GM23248 (cell line): ENCODE measurements around the gene BHLHE23. TPM values are rescaled to one million over a fixed set of nuclear protein-coding genes. Genes with fewer than 3 reads are reported as not detected.

ENCODE experiments used
- DNase-seq: peaks from one replicate; pipeline ENCODE4 v3.0.0-alpha.2; 2015
- H2AFZ ChIP-seq: fragments of 200-600 bp; sonication (generic); 2 replicates; pipeline ENCODE4 v1.6.1; 2016; ENCODE audit warnings: antibody characterized with exemption
- H3F3A ChIP-seq: fragments of 200-600 bp; sonication (generic); 2 replicates; pipeline ENCODE4 v1.6.1; 2016; ENCODE audit warnings: mild to moderate bottlenecking, antibody characterized with exemption, mixed run types; ENCODE audit not compliant: insufficient read depth
- H3K27ac ChIP-seq: fragments of 200-600 bp; sonication (generic); 2 replicates; pipeline ENCODE4 v1.5.1; 2016; ENCODE audit warnings: mild to moderate bottlenecking
- H3K27me3 ChIP-seq: fragments of 200-600 bp; sonication (generic); replicated peaks from 2 replicates; pipeline ENCODE4 v1.6.1; 2016; ENCODE audit warnings: mild to moderate bottlenecking; ENCODE audit not compliant: insufficient read depth
- H3K36me3 ChIP-seq: fragments of 200-600 bp; sonication (generic); 2 replicates; pipeline ENCODE4 v1.6.1; 2016; ENCODE audit warnings: low read depth, mild to moderate bottlenecking
- H3K4me1 ChIP-seq: fragments of 200-600 bp; sonication (generic); 2 replicates; pipeline ENCODE4 v1.6.1; 2016; ENCODE audit warnings: mild to moderate bottlenecking; ENCODE audit not compliant: insufficient read depth
- H3K4me2 ChIP-seq: fragments of 200-600 bp; sonication (generic); one replicate; pipeline ENCODE4 v1.6.1; 2016; ENCODE audit warnings: mild to moderate bottlenecking; ENCODE audit not compliant: unreplicated experiment
- H3K4me3 ChIP-seq: fragments of 200-600 bp; sonication (generic); 2 replicates; pipeline ENCODE4 v1.5.1; 2016; ENCODE audit warnings: mild to moderate bottlenecking
- H3K79me2 ChIP-seq: fragments of 200-600 bp; sonication (generic); 2 replicates; pipeline ENCODE4 v1.6.1; 2016; ENCODE audit warnings: mild to moderate bottlenecking; ENCODE audit not compliant: insufficient read depth
- H3K9ac ChIP-seq: fragments of 200-600 bp; sonication (generic); 2 replicates; pipeline ENCODE4 v1.6.1; 2016; ENCODE audit warnings: mild to moderate bottlenecking
- H3K9me2 ChIP-seq: fragments of 200-600 bp; sonication (generic); 2 replicates; pipeline ENCODE4 v1.6.1; 2016; ENCODE audit warnings: mixed run types, mild to moderate bottlenecking, moderate library complexity; ENCODE audit not compliant: insufficient read depth
- H3K9me3 ChIP-seq: fragments of 200-600 bp; sonication (generic); one replicate; pipeline ENCODE4 v1.6.1; 2017; ENCODE audit warnings: low read depth
- H4K20me1 ChIP-seq: fragments of 200-600 bp; sonication (generic); 2 replicates; pipeline ENCODE4 v1.6.0; 2016; ENCODE audit not compliant: insufficient read depth
- EZH2 ChIP-seq: fragments of 200-600 bp; sonication (generic); IDR thresholded peaks from 2 replicates; pipeline ENCODE4 v1.6.1; 2018; ENCODE audit warnings: antibody characterized with exemption, mild to moderate bottlenecking; ENCODE audit not compliant: insufficient read depth, poor library complexity, severe bottlenecking
- EZH2phosphoT487 ChIP-seq: fragments of 200-600 bp; sonication (generic); IDR thresholded peaks from 2 replicates; pipeline ENCODE4 v1.6.1; 2018; ENCODE audit warnings: antibody characterized with exemption, moderate library complexity, mild to moderate bottlenecking, low read depth; ENCODE audit not compliant: insufficient read depth
- WGBS, 2 experiments: methylation state at CpG; one replicate each; pipeline ENCODE4 v1.1.6; 2015 to 2017; ENCODE audit warnings: low lambda C conversion rate in 2 of 2, low coverage in 1 of 2; ENCODE audit errors: missing lambda C conversion rate in 2 of 2; 5-methylcytosine and 5-hydroxymethylcytosine counted together
- in situ Hi-C: fragments of 300-500 bp; cut with MboI; formaldehyde crosslinking; loops from 2 replicates; pipeline ENCODE4 v1.15.0; 2020
- polyA plus RNA-seq: library from polyadenylated mRNA; unstranded; fragments of >200 nt; fragmentation: Nextera tagmentation; extraction: Ambion mirVana; gene quantifications from 2 replicates; pipeline ENCODE4 v1.2.1, GENCODE V29; 2016
- total RNA-seq: library from RNA; depleted of rRNA; stranded (reverse); fragments of >200 nt; shearing (Covaris generic); gene quantifications from 2 replicates; pipeline ENCODE4 v1.2.3, GENCODE V29; 2014

BHLHE23 gene
- total and polyA plus RNA-seq, 2 experiments from 2014 or later: not detected

- peaks cover 5% of the 10 kb centered on the region for H3K4me1 ChIP-seq
- WGBS, 2 experiments: 69 to 71% methylated on average over 27 to 33 of the region's 33 CpGs
- no peak overlapping the region for H3K4me2 ChIP-seq
- H3K27ac ChIP-seq: no peak overlapping the region
- H3K4me3 ChIP-seq: no peak overlapping the region
- in situ Hi-C loops: no loop called here
- DNase-seq: no peak
- H3K9me2 ChIP-seq: no peaks in the 10 kb centered on the region
- H4K20me1 ChIP-seq: no peaks in the 10 kb centered on the region
- no peaks in the 10 kb centered on the region for H3K36me3 ChIP-seq
- H2AFZ ChIP-seq: no peak overlapping the region
- TF ChIP-seq EZH2phosphoT487 (no peak), EZH2 (no peak)
- H3K27me3 ChIP-seq: peaks cover 63% of the 10 kb centered on the region
- H3K9ac ChIP-seq: no peak overlapping the region
- H3K79me2 ChIP-seq: no peaks in the 10 kb centered on the region
- no peaks in the 10 kb centered on the region for H3K9me3 ChIP-seq
- H3F3A ChIP-seq: no peaks in the 10 kb centered on the region
Measured at GRCh38 chr20:63023936-63024571, 17.3 kb upstream of the BHLHE23 start.

GRCh38 chr20:63023071-63023935, 16.5 kb upstream of the BHLHE23 start:
- Histone ChIP-seq H2AFZ (no peak overlapping the region), H3F3A (no peaks in the 10 kb centered on the region), H4K20me1 (no peaks in the 10 kb centered on the region), H3K9ac (no peak overlapping the region), H3K36me3 (no peaks in the 10 kb centered on the region), H3K9me2 (no peaks in the 10 kb centered on the region), H3K79me2 (no peaks in the 10 kb centered on the region), H3K4me3 (no peak overlapping the region), H3K4me1 (peaks cover 5% of the 10 kb centered on the region), H3K4me2 (no peak overlapping the region), H3K9me3 (no peaks in the 10 kb centered on the region), H3K27me3 (peaks cover 59% of the 10 kb centered on the region), H3K27ac (no peak overlapping the region)
- DNase-seq: no peak
- TF ChIP-seq EZH2: peak; percentile 50
- TF ChIP-seq EZH2phosphoT487: no peak
- in situ Hi-C loops: no loop called here
- 41 to 51% methylated on average over 24 to 31 of the region's 31 CpGs for WGBS, 2 experiments

- no peaks in the 10 kb centered on the region for H3K36me3 ChIP-seq
- no peaks in the 10 kb centered on the region for H3F3A ChIP-seq
- no peak overlapping the region for H3K9ac ChIP-seq
- peaks cover 5% of the 10 kb centered on the region for H3K4me1 ChIP-seq
- H3K4me2 ChIP-seq: no peak overlapping the region
- peaks cover 56% of the 10 kb centered on the region for H3K27me3 ChIP-seq
- H2AFZ ChIP-seq: no peak overlapping the region
- H3K27ac ChIP-seq: no peak overlapping the region
- no peaks in the 10 kb centered on the region for H3K9me2 ChIP-seq
- no peaks in the 10 kb centered on the region for H3K9me3 ChIP-seq
- TF ChIP-seq EZH2phosphoT487 (no peak), EZH2 (no peak)
- WGBS, 2 experiments: 21 to 37% methylated on average over 10 to 12 of the region's 12 CpGs
- no peaks in the 10 kb centered on the region for H4K20me1 ChIP-seq
- H3K79me2 ChIP-seq: no peaks in the 10 kb centered on the region
- no peak for DNase-seq
- H3K4me3 ChIP-seq: no peak overlapping the region
- in situ Hi-C loops: no loop called here
Measured at GRCh38 chr20:63022501-63022900, 15.7 kb upstream of the BHLHE23 start.

- Histone ChIP-seq H3F3A (no peaks in the 10 kb centered on the region), H3K4me2 (no peak overlapping the region), H3K9me3 (no peaks in the 10 kb centered on the region), H3K9ac (no peak overlapping the region), H3K79me2 (no peaks in the 10 kb centered on the region), H3K4me3 (no peak overlapping the region), H3K27ac (no peak overlapping the region), H2AFZ (no peak overlapping the region), H3K9me2 (no peaks in the 10 kb centered on the region), H3K36me3 (no peaks in the 10 kb centered on the region), H3K27me3 (peaks cover 56% of the 10 kb centered on the region), H3K4me1 (peaks cover 5% of the 10 kb centered on the region), H4K20me1 (no peaks in the 10 kb centered on the region)
- in situ Hi-C loops: no loop called here
- WGBS, 2 experiments: 12 to 14% methylated on average over 38 to 40 of the region's 40 CpGs
- TF ChIP-seq EZH2 (no peak), EZH2phosphoT487 (no peak)
- no peak for DNase-seq
Measured at GRCh38 chr20:63021356-63022321, 14.9 kb upstream of the BHLHE23 start.
